Brain microvascular endothelial cell (primary cell): ENCODE data around the gene STN1.

Experiments
- DNase-seq: peaks from one replicate; pipeline ENCODE4 v3.0.0-alpha.2; 2020
- H3K27ac ChIP-seq: fragments of 250-450 bp; sonication (Bioruptor Pico); 2 replicates; pipeline ENCODE4 v1.5.1; 2020; ENCODE audit warnings: mild to moderate bottlenecking, moderate library complexity
- H3K27me3 ChIP-seq: fragments of 250-450 bp; sonication (Bioruptor Pico); replicated peaks from 2 replicates; pipeline ENCODE4 v1.5.1; 2020; ENCODE audit warnings: mild to moderate bottlenecking
- H3K36me3 ChIP-seq: fragments of 250-450 bp; sonication (Bioruptor Pico); replicated peaks from 2 replicates; pipeline ENCODE4 v1.5.1; 2020; ENCODE audit warnings: mild to moderate bottlenecking
- H3K4me3 ChIP-seq: 2 replicates; pipeline ENCODE4 v1.5.1; 2011; ENCODE audit warnings: low read depth, mild to moderate bottlenecking, control low read depth, low read length, moderate library complexity
- in situ Hi-C: cut with HindIII; loops from 2 replicates; pipeline ENCODE4 v1.10.0; 2017; ENCODE audit warnings: low sequenced_read_pairs, low pct_ligation_motif_present
- TF ChIP-seq, protein P1 (sequence below): IDR thresholded peaks from 2 replicates; pipeline ENCODE4 v1.5.1; 2011; ENCODE audit warnings: low read depth, mild to moderate bottlenecking, moderate library complexity, low read length, control low read depth, inconsistent platforms; ENCODE audit errors: missing control alignments

STN1 gene

DNA sequence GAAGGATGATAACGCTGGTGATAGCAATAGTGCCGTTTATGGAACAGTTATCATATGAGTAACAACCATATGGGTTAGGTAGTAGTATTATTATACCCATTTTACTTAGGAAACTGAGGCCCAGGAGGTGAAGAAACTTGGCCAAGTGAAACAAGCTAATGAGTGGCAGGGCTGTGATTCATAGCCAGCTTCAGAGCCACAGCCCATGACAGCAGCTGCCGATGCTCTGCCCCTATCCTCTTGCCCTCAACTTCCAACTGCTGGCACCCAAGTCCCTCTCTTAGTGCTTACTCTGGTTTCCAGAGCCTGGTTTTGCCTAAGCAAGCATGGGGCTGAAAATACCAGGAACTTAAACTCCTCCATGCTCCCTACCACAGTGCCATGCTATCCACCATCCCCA, 74.9 kb downstream of the STN1 start:
- DNase-seq, result no peak
- in situ Hi-C loops, result no loop called here
- TF ChIP-seq, protein P1, sequence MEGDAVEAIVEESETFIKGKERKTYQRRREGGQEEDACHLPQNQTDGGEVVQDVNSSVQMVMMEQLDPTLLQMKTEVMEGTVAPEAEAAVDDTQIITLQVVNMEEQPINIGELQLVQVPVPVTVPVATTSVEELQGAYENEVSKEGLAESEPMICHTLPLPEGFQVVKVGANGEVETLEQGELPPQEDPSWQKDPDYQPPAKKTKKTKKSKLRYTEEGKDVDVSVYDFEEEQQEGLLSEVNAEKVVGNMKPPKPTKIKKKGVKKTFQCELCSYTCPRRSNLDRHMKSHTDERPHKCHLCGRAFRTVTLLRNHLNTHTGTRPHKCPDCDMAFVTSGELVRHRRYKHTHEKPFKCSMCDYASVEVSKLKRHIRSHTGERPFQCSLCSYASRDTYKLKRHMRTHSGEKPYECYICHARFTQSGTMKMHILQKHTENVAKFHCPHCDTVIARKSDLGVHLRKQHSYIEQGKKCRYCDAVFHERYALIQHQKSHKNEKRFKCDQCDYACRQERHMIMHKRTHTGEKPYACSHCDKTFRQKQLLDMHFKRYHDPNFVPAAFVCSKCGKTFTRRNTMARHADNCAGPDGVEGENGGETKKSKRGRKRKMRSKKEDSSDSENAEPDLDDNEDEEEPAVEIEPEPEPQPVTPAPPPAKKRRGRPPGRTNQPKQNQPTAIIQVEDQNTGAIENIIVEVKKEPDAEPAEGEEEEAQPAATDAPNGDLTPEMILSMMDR, result no peak
- Histone ChIP-seq H3K36me3 (no peaks in the 10 kb centered on the region), H3K27me3 (no peaks in the 10 kb centered on the region), H3K27ac (no peak overlapping the region), H3K4me3 (no peak overlapping the region)

DNA sequence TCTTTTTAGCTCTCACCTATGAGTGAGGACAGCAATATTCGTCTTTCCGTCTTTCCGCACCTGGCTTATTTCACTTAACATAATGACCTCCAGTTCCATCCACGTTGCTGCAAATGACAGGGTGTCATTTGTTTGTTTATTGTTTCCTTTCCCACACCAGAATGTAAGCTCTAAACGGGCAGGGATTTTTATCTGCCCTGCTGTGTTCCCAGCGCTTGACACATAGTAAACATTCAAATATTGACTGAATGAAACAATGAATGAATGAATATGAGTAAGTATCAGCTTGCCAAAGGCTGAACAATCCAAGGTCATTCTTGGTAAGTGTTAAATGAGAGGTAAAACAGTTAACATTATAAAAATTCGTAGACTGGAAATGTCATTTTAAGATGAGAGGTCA, 75.4 kb downstream of the STN1 start:
- no peak overlapping the region for H3K27ac ChIP-seq
- H3K36me3 ChIP-seq, result no peaks in the 10 kb centered on the region
- H3K27me3 ChIP-seq, result no peaks in the 10 kb centered on the region
- no peak for DNase-seq
- H3K4me3 ChIP-seq, result no peak overlapping the region
- in situ Hi-C loops, result no loop called here
- TF ChIP-seq, protein P1, result no peak

DNA sequence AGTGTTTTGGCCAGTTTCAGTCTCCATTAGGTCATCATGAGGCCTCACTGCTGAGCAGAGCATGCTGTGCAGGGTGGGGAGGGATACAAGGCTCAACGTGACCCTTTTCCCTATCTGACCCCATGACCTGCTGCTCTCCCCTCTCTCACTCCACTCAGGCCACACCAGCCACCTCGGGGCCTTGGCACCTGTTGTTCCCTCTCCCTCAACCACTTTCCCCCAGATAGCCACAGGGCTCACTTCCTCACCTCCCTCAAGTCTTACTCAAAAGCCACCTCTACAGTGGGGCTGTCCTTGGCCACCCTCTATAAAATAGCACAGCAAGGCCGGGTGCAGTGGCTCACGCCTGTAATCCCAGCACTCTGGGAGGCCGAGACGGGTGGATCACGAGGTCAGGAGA, 76.5 kb downstream of the STN1 start:
- TF ChIP-seq, protein P1, result no peak
- H3K36me3 ChIP-seq, result no peaks in the 10 kb centered on the region
- H3K4me3 ChIP-seq, result no peak overlapping the region
- H3K27ac ChIP-seq, result no peak overlapping the region
- H3K27me3 ChIP-seq, result no peaks in the 10 kb centered on the region
- in situ Hi-C loops, result no loop called here
- DNase-seq, result no peak

DNA sequence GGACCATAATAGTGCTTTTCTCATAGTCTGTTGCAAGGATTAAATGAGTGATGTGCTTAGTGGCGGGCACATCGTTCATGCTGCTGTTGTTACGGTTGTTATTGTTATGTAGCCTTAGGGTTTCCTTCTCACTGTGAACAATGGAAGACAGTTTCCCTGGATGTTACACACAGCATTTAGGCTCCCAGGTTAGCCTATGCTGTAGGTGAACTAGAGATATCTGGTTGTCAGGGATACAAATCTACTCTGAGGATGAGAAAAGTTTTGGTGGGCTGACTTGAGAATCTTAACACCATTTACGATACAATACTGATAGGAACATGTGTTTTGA, 77.3 kb downstream of the STN1 start:
- no peak for DNase-seq
- TF ChIP-seq, protein P1, result no peak
- no peak overlapping the region for H3K27ac ChIP-seq
- in situ Hi-C loops, result no loop called here
- H3K27me3 ChIP-seq, result no peaks in the 10 kb centered on the region
- no peaks in the 10 kb centered on the region for H3K36me3 ChIP-seq
- H3K4me3 ChIP-seq, result no peak overlapping the region

DNA sequence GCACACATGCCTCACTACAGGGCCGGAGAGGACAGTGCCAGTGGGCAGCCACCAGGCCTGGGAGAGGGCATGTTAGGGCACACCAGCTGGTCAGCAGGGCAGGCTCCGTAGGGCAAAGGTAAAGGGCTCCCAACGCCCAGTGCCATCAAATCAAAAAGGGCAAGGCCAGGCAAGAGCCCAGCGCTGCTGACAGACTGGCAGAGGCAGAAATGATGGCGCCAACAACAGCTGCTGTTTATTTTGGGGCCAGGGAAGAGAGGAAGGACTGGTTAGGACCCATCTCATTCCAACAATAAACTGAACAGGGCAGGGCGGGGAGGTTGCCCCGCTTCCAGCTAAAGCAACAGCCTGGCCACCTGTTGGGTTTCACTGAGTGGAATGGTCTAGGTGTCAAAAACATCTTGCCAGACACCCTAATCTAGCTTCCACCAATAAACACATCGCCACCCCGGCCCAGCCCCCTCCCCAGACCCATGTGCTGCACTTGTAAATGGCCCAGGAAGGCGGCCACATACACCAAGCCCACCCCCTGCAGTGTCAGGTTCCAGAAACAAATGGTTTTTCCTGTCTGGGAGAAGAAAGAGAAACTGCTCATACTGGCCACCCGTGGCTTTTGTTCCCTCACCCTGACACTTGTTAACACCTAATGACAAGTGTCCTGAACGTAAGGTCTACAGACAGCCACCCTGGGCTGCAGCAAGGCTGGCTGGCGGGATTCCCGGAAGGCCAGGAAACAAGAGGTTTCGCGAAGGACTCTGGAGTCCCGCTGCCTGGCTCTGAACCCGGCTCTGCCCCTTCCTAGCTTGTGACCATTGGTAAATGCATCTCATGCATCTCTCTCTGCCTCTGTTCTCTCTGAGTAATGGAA, 77.9 kb downstream of the STN1 start:
- no peak for DNase-seq
- no peak overlapping the region for H3K4me3 ChIP-seq
- TF ChIP-seq, protein P1, result no peak
- in situ Hi-C loops, result no loop called here
- no peaks in the 10 kb centered on the region for H3K36me3 ChIP-seq
- no peak overlapping the region for H3K27ac ChIP-seq
- no peaks in the 10 kb centered on the region for H3K27me3 ChIP-seq

DNA sequence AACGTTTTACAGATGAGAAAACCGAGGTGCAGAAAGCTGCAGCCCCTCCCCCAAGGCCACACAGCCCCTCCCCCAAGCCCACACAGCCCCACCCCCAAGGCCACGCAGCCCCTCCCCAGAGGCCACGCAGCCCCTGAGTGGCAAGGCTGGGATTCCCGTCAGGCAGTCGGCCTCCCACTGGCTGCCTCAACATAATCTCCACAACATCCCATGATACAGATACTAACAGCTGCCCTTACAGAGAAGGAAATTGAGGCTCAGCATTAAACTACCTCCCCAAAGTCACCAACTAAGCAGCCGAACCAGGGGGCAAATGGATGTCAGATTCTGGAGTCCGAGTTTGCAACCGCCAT, 78.5 kb downstream of the STN1 start:
- H3K27ac ChIP-seq, result no peak overlapping the region
- in situ Hi-C loops, result no loop called here
- H3K36me3 ChIP-seq, result no peaks in the 10 kb centered on the region
- no peak overlapping the region for H3K4me3 ChIP-seq
- no peak for DNase-seq
- TF ChIP-seq, protein P1, result no peak
- H3K27me3 ChIP-seq, result no peaks in the 10 kb centered on the region
